Activated CD8-positive, alpha-beta memory T cell treated with anti-CD3 and anti-CD28 coated beads, Interleukin-2, amount 10 ng/mL, durations not matched to agents 7 days and 5 days (primary cell): ENCODE results near the gene ATXN10. TPM values are rescaled to one million over a fixed set of nuclear protein-coding genes. Genes with fewer than 3 reads are reported as not detected.
A peak's percentile ranks its signal among the peaks of the same experiment; 100 is the strongest.

Source experiments
- ATAC-seq: fragments of 150-1000 bp; cut with Tn5 transposase; one replicate; pipeline ENCODE4 v1.10.0; 2021; ENCODE audit warnings: moderate library complexity
- CTCF ChIA-PET: fragments of 350-600 bp; sonication (Branson Sonifier 250); formaldehyde crosslinking; loops from one replicate; lab custom pipeline; 2021; ENCODE audit warnings: antibody characterized with exemption; lab: Charles Lee
- DNase-seq: peaks from one replicate; pipeline ENCODE4 v3.0.0-alpha.2; 2020
- H3K27ac Mint-ChIP-seq: one replicate; pipeline ENCODE4 v1.8.0; 2021; ENCODE audit warnings: mild to moderate bottlenecking, mixed read lengths
- H3K27me3 Mint-ChIP-seq: one replicate; pipeline ENCODE4 v1.8.0; 2021; ENCODE audit warnings: mixed read lengths
- H3K36me3 Mint-ChIP-seq: one replicate; pipeline ENCODE4 v1.8.0; 2021; ENCODE audit warnings: mild to moderate bottlenecking, mixed read lengths
- H3K4me1 Mint-ChIP-seq: one replicate; pipeline ENCODE4 v1.8.0; 2021; ENCODE audit warnings: mixed read lengths
- H3K4me3 Mint-ChIP-seq: one replicate; pipeline ENCODE4 v1.8.0; 2021; ENCODE audit warnings: mild to moderate bottlenecking, moderate library complexity, mixed read lengths
- H3K9me3 Mint-ChIP-seq: one replicate; pipeline ENCODE4 v1.8.0; 2022; ENCODE audit warnings: low read depth, mixed read lengths
- total RNA-seq, 2 experiments: library from RNA; stranded (reverse); gene quantifications; one replicate each; pipeline ENCODE4 v1.2.3, GENCODE V29; 2021

The ATXN10 gene
- total RNA-seq, 2 experiments from 2014 or later, result 93.6 to 112 TPM

- H3K9me3 Mint-ChIP-seq, result no peaks in the 10 kb centered on the region
- H3K4me3 Mint-ChIP-seq, result no peak overlapping the region
- ATAC-seq (no peak), DNase-seq (no peak)
- no peaks in the 10 kb centered on the region for H3K27me3 Mint-ChIP-seq
- no peak overlapping the region for H3K27ac Mint-ChIP-seq
- H3K4me1 Mint-ChIP-seq, result peaks cover 4% of the 10 kb centered on the region
- peaks cover 15% of the 10 kb centered on the region for H3K36me3 Mint-ChIP-seq
- CTCF ChIA-PET, result interaction anchor here (1.6 kb wide), 1 partner anchor 20 kb away, joined by 5 read pairs; no protein-coding TSS in a partner anchor
These were observed 172.4 kb downstream of the ATXN10 start for GRCh38 chr22:45843986-45844385.

GRCh38 chr22:45845076-45845487 lies 173.4 kb downstream of the ATXN10 start:
- no peaks in the 10 kb centered on the region for H3K9me3 Mint-ChIP-seq
- H3K36me3 Mint-ChIP-seq, result peaks cover 21% of the 10 kb centered on the region
- no peak for DNase-seq
- CTCF ChIA-PET, result interaction anchor here (1.6 kb wide), 1 partner anchor 19 kb away, joined by 5 read pairs; no protein-coding TSS in a partner anchor
- ATAC-seq, result no peak
- no peak overlapping the region for H3K4me3 Mint-ChIP-seq
- H3K27ac Mint-ChIP-seq, result no peak overlapping the region
- H3K4me1 Mint-ChIP-seq, result peaks cover 4% of the 10 kb centered on the region
- H3K27me3 Mint-ChIP-seq, result no peaks in the 10 kb centered on the region

DNA sequence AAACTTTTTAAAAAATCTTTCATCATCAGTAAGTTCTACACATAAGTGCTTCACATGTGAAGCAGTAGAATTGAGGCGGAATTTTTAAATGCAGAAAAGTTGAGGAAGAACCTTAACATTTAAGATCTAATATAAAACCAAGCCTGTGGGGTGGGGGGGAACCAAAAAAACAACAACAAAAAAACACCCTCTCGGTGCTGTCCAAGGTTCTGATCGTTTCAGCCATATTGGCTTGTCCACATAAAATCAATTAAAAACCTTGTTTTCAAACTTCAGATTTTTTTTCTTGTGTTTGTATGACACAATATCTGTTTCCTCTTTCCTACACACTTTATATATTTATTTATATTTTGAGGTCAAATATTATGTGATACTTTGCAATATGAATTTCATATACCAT lies 175.3 kb downstream of the ATXN10 start:
- H3K27me3 Mint-ChIP-seq, result no peaks in the 10 kb centered on the region
- no peak for DNase-seq
- H3K27ac Mint-ChIP-seq, result no peak overlapping the region
- H3K4me1 Mint-ChIP-seq, result peaks cover 4% of the 10 kb centered on the region
- ATAC-seq, result no peak
- CTCF ChIA-PET, result no interaction called here
- H3K36me3 Mint-ChIP-seq, result peaks cover 38% of the 10 kb centered on the region
- no peak overlapping the region for H3K4me3 Mint-ChIP-seq
- peaks cover 2% of the 10 kb centered on the region for H3K9me3 Mint-ChIP-seq

GRCh38 chr22:45848904-45849303 lies 177.3 kb downstream of the ATXN10 start:
- H3K4me3 Mint-ChIP-seq, result no peak overlapping the region
- DNase-seq (no peak), ATAC-seq (no peak)
- CTCF ChIA-PET, result interaction anchor here (1.4 kb wide), 1 partner anchor 15 kb away, joined by 3 read pairs; no protein-coding TSS in a partner anchor
- no peak overlapping the region for H3K27ac Mint-ChIP-seq
- peaks cover 5% of the 10 kb centered on the region for H3K9me3 Mint-ChIP-seq
- no peaks in the 10 kb centered on the region for H3K27me3 Mint-ChIP-seq
- peaks cover 49% of the 10 kb centered on the region for H3K36me3 Mint-ChIP-seq
- no peaks in the 10 kb centered on the region for H3K4me1 Mint-ChIP-seq

DNA sequence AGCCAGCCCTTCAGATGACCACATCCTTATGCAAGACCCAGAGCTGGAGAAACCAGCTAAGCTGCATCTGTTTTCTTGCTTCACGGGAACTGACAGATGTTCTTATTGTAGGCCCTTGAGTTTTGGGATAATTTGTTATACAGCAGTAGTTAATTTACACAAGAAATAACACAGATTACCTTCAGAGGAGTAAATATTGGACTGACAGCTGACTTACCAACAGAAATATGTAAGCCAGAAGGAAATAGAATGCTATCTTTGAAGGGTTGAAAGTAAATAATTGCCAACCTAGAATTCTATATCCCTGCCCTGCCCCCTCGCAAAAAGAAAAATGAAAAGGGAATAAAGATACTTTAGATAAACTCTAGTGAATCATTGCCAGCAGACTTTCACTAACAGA lies 181.2 kb downstream of the ATXN10 start:
- CTCF ChIA-PET, result interaction anchor here (2.0 kb wide), 1 partner anchor 11 kb away, joined by 7 read pairs; no protein-coding TSS in a partner anchor
- ATAC-seq, result no peak
- DNase-seq, result no peak
- no peaks in the 10 kb centered on the region for H3K4me1 Mint-ChIP-seq
- H3K27me3 Mint-ChIP-seq, result no peaks in the 10 kb centered on the region
- H3K4me3 Mint-ChIP-seq, result no peak overlapping the region
- H3K27ac Mint-ChIP-seq, result no peak overlapping the region
- peaks cover 5% of the 10 kb centered on the region for H3K9me3 Mint-ChIP-seq
- H3K36me3 Mint-ChIP-seq, result peaks cover 47% of the 10 kb centered on the region

- DNase-seq (no peak), ATAC-seq (no peak)
- Mint-ChIP-seq H3K27me3 (no peaks in the 10 kb centered on the region), H3K4me1 (no peaks in the 10 kb centered on the region), H3K36me3 (peaks cover 21% of the 10 kb centered on the region), H3K27ac (no peak overlapping the region), H3K4me3 (no peak overlapping the region), H3K9me3 (peaks cover 5% of the 10 kb centered on the region)
- CTCF ChIA-PET, result interaction anchor here (1.8 kb wide), 1 partner anchor 8 kb away, joined by 7 read pairs; no protein-coding TSS in a partner anchor
These were observed 184.3 kb downstream of the ATXN10 start for GRCh38 chr22:45855961-45856360.

- no peak for DNase-seq
- CTCF ChIA-PET, result no interaction called here
- Mint-ChIP-seq H3K36me3 (peaks cover 6% of the 10 kb centered on the region), H3K27ac (no peak overlapping the region), H3K4me3 (no peak overlapping the region), H3K9me3 (peaks cover 3% of the 10 kb centered on the region), H3K27me3 (no peaks in the 10 kb centered on the region), H3K4me1 (no peaks in the 10 kb centered on the region)
- ATAC-seq, result no peak
These were observed 185.9 kb downstream of the ATXN10 start for GRCh38 chr22:45857519-45857918.

DNA sequence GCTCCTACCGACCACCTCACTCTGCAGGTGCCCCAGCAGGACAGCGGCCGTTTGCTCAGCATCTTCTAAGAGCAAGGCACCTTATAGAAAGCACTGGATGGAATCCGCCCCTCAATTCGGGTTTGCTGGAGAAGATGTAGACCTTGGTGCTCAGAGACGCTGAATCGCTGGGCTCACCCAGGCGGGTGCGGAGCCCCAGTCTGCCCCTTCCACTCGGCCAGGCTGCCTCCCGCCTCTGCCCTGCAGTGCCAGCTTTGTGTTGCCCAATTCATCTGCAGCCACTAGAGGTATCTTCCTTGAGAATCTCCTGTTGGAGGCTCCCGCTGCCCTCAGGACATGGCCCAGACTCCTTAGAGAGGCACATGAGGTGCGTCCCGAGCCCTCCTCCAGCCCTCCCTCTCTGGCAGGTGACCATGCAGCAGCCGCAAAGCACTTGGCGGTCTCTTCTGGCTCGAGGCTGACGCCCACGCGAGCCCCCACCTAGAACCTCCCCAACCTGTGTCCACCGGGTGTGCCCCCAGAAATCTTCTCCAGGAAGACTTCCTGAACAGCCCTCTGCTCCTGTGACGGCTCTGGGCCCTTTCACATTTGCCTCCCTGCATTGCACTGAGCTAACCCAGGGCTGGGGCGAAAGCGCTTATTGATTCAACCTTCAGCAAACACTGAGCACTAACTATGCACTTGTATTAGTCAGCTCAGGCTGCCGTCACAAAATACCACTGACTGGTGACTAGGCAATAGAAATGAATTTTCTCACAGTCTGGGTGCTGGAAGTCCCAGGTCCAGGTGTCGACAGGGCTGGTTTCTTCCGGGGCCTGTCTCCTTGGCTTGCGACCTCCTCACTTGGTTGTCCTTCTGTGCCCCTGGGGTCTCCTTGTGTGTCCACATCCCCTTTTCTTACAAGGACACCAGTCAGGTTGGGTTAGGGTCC lies 187.9 kb downstream of the ATXN10 start:
- CTCF ChIA-PET, result no interaction called here
- Mint-ChIP-seq H3K27ac (no peak overlapping the region), H3K27me3 (peaks cover 16% of the 10 kb centered on the region), H3K4me3 (no peak overlapping the region), H3K9me3 (no peaks in the 10 kb centered on the region), H3K36me3 (no peaks in the 10 kb centered on the region), H3K4me1 (peaks cover 2% of the 10 kb centered on the region)
- ATAC-seq (no peak), DNase-seq (no peak)

- no peak for ATAC-seq
- no peak for DNase-seq
- Mint-ChIP-seq H3K9me3 (no peaks in the 10 kb centered on the region), H3K27me3 (peaks cover 23% of the 10 kb centered on the region), H3K4me1 (peaks cover 2% of the 10 kb centered on the region), H3K36me3 (no peaks in the 10 kb centered on the region), H3K4me3 (no peak overlapping the region), H3K27ac (no peak overlapping the region)
- CTCF ChIA-PET, result no interaction called here
These were observed 188.6 kb downstream of the ATXN10 start for GRCh38 chr22:45860201-45860600.

DNA sequence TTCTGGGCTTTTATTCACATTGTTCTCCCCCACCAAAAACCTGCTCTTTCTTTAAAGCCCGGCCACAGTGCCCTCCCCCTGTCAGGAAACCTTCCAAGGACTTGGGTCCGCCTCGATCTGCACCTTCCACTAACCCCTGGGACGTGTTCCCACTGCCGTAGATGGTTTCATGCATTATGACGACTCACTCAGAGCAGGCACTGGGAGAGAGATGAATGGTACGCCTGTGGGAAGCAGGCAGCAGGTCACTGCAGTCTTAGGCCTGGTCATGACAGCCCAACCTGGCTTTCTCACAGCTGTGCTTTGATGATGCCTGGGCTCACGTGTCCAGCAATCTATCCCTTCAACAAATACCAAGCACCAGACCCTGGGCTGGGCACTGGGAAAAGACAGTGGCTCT lies 189.6 kb downstream of the ATXN10 start:
- no peak for DNase-seq
- H3K9me3 Mint-ChIP-seq, result no peaks in the 10 kb centered on the region
- CTCF ChIA-PET, result no interaction called here

DNA sequence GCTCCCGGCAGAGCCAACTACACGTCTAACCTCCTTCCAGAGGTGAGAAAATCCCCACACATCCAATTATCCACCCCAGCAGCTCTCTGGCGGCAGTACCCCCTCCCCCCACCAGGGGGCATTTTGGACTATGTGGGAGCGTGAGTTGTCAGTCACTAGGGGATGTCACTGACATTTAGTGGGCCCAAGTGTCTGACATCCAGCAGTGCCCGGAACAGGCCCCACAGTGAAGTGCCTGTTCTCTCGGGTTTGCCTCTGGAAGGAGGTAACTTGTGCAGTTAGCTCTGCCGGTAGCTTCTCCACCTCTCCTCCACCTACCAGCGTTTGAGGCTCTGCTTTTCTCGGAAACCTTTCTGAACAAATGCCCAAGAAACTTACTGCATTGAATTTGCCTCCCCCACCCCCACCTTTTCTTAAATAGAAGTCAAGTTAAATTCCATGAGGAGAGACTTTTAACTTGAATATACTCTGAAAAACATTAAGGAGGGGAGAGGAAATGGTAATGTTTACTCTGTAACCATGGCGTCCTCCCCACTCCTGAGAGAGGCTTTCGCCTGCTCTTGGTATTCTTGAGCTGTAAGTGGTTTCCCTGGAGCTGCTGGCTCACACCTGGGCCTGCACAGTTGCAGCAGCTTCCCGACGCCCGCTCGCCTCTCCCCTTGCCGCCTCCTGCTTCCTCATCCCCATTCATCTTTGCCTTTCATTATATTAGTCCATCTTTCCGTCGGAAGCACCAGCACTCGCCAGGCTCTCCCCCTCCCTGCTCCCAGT lies 192.5 kb downstream of the ATXN10 start:
- CTCF ChIA-PET, result interaction anchor here (0.6 to 3.2 kb wide), 22 partner anchors 9 to 752 kb away, joined by 3 to 18 read pairs (median 4); no protein-coding TSS in a partner anchor
- ATAC-seq (peak; percentile 65), DNase-seq (peak; percentile 79)
- H3K27me3 Mint-ChIP-seq, result peaks cover 49% of the 10 kb centered on the region
- H3K4me1 Mint-ChIP-seq, result peaks cover 2% of the 10 kb centered on the region
- no peaks in the 10 kb centered on the region for H3K36me3 Mint-ChIP-seq
- H3K27ac Mint-ChIP-seq, result no peak overlapping the region
- H3K4me3 Mint-ChIP-seq, result no peak overlapping the region
- H3K9me3 Mint-ChIP-seq, result no peaks in the 10 kb centered on the region

More for the DNA sequence above, 189.6 kb downstream of the ATXN10 start:
- Mint-ChIP-seq H3K27ac (no peak overlapping the region), H3K4me3 (no peak overlapping the region), H3K4me1 (peaks cover 2% of the 10 kb centered on the region), H3K27me3 (peaks cover 33% of the 10 kb centered on the region), H3K36me3 (no peaks in the 10 kb centered on the region)
- no peak for ATAC-seq

DNA sequence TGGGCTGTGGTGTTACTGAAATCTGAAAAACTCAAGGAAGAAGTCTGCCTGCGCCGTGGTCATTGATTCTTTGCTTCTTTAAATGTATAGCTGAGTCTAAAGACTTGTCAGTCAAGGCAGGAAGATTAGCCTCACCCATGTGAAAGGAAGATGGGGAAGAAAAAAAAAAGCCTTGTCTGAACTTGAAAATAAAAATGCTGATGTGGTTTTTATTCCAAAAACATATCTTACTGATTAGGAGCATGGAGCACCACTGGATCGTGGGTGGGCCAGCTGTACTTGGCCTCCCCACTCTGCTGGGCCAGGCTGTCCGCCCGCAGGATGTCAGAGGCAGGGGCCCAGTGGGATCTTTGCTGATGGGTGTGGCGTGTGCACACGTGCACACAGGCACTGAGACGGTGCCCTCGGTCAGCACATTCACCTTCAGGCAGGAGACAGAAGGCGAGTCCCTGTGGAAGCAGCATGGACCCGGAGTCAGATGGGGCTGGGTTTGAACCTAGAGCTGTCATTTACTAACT lies 193.4 kb downstream of the ATXN10 start:
- H3K36me3 Mint-ChIP-seq, result no peaks in the 10 kb centered on the region
- H3K4me1 Mint-ChIP-seq, result peaks cover 2% of the 10 kb centered on the region
- no peak for ATAC-seq
- no peak overlapping the region for H3K27ac Mint-ChIP-seq
- peaks cover 57% of the 10 kb centered on the region for H3K27me3 Mint-ChIP-seq
- CTCF ChIA-PET, result interaction anchor here (0.7 to 3.2 kb wide), 8 partner anchors 8 to 446 kb away, joined by 3 to 18 read pairs (median 8); no protein-coding TSS in a partner anchor
- no peak for DNase-seq
- no peak overlapping the region for H3K4me3 Mint-ChIP-seq
- H3K9me3 Mint-ChIP-seq, result no peaks in the 10 kb centered on the region

GRCh38 chr22:45865561-45866125 lies 194.0 kb downstream of the ATXN10 start:
- Mint-ChIP-seq H3K9me3 (no peaks in the 10 kb centered on the region), H3K4me1 (peaks cover 2% of the 10 kb centered on the region), H3K4me3 (no peak overlapping the region), H3K27ac (no peak overlapping the region), H3K36me3 (no peaks in the 10 kb centered on the region), H3K27me3 (peaks cover 57% of the 10 kb centered on the region)
- ATAC-seq, result no peak
- CTCF ChIA-PET, result interaction anchor here (1.6 kb wide), 1 partner anchor 14 kb away, joined by 3 read pairs; no protein-coding TSS in a partner anchor
- no peak for DNase-seq
